ENCODE data around the gene B4GALNT3. TPM values are rescaled to one million over a fixed set of nuclear protein-coding genes. Genes with fewer than 3 reads are reported as not detected.

Gene B4GALNT3
- total RNA-seq, 1 experiment from 2014 or later: 15.5 TPM

DNA sequence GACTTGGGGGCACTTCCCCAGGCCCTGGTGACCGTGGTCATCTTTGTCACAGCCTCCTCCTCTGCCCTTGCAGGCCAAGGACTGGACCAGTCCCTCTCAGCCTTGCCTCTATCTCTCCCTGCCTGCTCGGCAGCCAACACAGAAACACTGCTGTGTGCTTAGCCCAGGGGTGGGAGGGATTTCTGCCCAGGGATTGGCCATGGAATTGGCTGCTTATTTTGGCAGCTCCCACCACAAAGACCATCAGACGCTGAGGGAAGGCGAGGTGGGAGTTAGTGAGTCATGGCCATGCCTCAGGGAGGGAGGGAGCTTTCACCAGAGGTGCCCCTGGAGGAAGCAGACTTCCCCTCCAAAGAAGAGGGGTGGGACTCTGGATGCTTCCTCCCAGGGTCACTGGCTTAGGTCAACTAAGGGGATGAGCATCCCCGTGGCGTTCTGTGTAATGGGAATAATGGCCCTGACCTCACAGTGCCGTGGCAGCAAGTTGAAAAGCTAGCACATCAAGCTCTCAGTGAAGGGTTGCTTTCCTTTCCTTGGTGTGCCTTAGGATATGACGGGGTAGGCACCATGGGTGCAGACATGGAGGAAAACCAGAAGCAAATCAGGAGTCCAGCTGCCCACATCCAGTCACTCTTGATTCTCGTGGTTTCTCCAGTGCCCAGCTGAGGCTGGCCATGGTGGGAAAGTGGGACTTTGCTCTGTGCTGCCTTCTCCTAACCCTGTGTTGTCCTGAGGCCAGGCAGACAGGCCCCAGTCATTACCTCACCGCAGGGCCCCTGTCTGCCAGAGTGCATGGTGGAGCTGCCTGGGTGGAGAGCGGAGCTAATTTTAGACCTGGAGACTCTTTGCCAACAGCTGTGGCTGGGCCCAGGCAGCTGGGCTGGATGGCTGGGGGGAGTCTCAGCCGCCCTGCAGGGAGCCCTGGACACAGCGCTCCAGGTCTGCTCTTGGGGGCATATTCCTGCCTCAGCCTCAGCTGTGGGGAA lies 21.4 kb downstream of the B4GALNT3 start:
- Histone ChIP-seq H3K36me3 (replicated peaks; ENCODE audit: control insufficient read depth, insufficient read depth, low read length) (no peaks in the 10 kb centered on the region), H3K27me3 (ENCODE audit: control insufficient read depth, insufficient read depth, low read length) (no peaks in the 10 kb centered on the region), H3K4me3 (ENCODE audit: insufficient read depth, low read depth, low read length) (no peak overlapping the region)
- DNase-seq: no peak

DNA sequence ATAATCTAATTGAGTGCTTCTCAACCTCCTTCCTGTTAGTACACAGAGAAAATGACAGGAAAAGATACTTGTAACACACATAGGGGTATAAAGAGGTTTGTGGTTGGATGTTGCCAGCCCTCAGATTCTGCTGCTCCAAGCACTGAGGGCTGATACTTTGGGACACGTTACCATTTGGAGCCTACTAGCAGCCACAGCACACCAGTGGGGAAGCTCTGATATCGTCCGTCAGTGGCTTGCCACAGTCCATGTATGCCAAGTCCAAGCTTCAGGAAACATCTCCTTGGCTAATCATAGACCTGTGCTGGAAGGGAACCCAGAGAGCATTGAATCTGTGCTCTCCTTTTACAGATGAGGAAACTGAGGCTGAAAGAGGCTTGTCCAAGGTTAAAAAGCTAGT lies 22.3 kb downstream of the B4GALNT3 start:
- no peaks in the 10 kb centered on the region for H3K36me3 ChIP-seq (replicated peaks; ENCODE audit: control insufficient read depth, insufficient read depth, low read length)
- no peak overlapping the region for H3K4me3 ChIP-seq (ENCODE audit: insufficient read depth, low read depth, low read length)
- DNase-seq: no peak
- no peaks in the 10 kb centered on the region for H3K27me3 ChIP-seq (ENCODE audit: control insufficient read depth, insufficient read depth, low read length)

DNA sequence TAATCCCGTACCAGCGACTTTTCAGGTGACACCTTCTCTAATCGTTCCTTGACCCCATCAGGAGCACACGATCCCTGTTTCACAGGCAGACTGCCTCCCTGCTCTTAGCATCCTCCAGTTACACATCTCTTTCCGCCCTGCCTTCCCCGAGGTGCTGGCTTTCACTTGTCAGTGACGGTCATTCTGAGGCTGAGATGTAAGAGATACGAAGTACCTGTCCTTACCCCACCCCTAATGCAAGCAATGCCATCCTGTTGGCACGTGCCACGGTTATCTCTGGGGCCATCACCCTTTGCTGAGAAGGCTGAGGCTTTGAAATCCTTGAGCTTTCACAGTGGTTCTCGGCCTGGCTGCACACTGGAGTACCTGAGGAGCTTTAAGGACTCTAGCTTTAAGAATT lies 24.4 kb downstream of the B4GALNT3 start:
- H3K27me3 ChIP-seq (ENCODE audit: control insufficient read depth, insufficient read depth, low read length): no peaks in the 10 kb centered on the region
- no peaks in the 10 kb centered on the region for H3K36me3 ChIP-seq (replicated peaks; ENCODE audit: control insufficient read depth, insufficient read depth, low read length)
- H3K4me3 ChIP-seq (ENCODE audit: insufficient read depth, low read depth, low read length): no peak overlapping the region
- no peak for DNase-seq

DNA sequence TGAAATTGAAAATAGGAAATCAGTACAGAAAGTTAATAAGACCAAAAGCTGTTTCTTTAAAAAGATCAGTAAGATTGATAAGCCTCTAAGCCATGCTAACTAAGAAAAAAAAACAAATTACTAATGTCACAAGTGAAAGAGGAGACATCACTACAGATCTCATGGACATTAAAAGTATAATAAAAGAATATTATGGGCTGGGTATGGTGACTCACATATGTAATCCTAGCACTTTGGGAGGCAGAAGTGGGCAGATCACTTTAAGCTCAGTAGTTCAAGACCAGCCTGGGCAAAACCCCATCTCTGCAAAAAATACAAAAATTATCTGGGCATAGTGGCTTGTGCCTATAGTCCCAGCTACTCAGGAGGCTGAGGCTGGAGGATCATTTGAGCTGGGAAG lies 30.5 kb downstream of the B4GALNT3 start:
- no peaks in the 10 kb centered on the region for H3K27me3 ChIP-seq (ENCODE audit: control insufficient read depth, insufficient read depth, low read length)
- no peaks in the 10 kb centered on the region for H3K36me3 ChIP-seq (replicated peaks; ENCODE audit: control insufficient read depth, insufficient read depth, low read length)
- no peak for DNase-seq
- H3K4me3 ChIP-seq (ENCODE audit: insufficient read depth, low read depth, low read length): no peak overlapping the region

DNA sequence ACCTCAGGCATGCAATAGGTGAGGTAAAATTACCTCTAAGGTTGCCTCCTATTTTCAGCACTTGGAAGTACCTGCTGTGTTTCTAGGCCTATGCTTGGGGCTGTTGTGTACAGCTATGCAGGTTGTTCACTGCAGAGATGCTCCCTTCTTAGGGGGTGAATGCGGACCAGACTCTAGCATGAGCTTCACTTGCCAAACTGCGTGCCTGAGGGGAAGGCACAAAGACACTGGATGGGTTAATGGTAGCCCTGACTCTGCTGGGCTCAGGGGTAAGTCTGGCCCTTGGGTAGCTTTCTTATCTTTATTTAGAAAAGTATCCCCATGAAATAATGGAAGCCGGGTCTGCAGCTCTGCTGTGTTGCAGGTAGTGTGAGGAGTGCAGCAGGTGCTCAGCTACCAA lies 35.7 kb downstream of the B4GALNT3 start:
- DNase-seq: no peak
- Histone ChIP-seq H3K36me3 (replicated peaks; ENCODE audit: control insufficient read depth, insufficient read depth, low read length) (no peaks in the 10 kb centered on the region), H3K4me3 (ENCODE audit: insufficient read depth, low read depth, low read length) (no peak overlapping the region), H3K27me3 (ENCODE audit: control insufficient read depth, insufficient read depth, low read length) (no peaks in the 10 kb centered on the region)

DNA sequence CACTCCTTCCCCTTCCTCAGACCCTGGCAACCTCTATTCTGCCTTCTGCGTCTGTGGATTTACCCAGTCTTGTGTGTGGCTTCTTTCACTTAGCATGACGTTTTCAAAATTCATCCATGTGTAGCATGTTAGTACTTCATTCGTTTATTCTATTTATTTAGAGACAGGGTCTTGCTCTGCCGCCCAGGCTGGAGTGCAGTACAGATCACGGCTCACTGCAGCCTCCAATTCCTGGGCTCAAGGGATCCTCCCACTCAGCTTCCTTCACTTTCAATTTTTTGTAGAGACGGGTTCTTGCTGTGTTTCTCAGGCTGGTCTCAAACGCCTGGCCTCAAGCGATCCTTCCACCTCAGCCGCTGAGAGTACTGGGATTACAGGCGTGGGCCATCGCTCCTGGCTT lies 37.0 kb downstream of the B4GALNT3 start:
- no peak for DNase-seq
- no peaks in the 10 kb centered on the region for H3K36me3 ChIP-seq (replicated peaks; ENCODE audit: control insufficient read depth, insufficient read depth, low read length)
- no peaks in the 10 kb centered on the region for H3K27me3 ChIP-seq (ENCODE audit: control insufficient read depth, insufficient read depth, low read length)
- no peak overlapping the region for H3K4me3 ChIP-seq (ENCODE audit: insufficient read depth, low read depth, low read length)

DNA sequence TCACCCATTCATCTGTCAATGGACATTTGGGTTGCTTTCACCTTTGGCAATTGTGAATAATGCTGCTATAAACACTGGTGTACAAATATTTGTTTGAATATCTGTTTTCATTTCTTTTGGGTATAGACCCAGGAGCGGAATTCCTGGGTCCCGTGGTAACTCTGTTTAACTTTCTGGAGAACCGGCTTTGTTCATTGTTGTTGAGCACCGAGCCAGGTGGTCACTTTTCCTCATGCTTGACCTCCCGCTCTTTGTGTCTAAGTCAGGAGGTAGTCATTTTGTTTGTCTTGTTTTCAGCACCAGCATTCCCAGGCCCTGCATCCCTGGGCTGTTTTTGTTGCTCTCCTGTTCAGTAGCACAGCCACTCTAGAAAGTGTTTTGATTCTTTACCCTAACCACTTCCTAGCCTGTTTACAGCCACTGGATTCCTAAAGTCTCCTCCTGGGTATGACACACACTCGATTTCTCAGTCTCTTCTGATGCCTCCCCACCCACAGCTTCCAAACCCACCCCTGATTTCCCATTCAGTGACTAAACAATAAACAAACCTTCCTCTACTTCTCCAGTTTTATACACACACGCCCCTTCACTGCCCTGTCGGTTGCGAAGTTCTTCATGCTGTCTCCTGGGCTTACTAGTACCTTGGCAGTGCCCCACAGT lies 37.9 kb downstream of the B4GALNT3 start:
- DNase-seq: no peak
- Histone ChIP-seq H3K36me3 (replicated peaks; ENCODE audit: control insufficient read depth, insufficient read depth, low read length) (no peaks in the 10 kb centered on the region), H3K27me3 (ENCODE audit: control insufficient read depth, insufficient read depth, low read length) (no peaks in the 10 kb centered on the region), H3K4me3 (ENCODE audit: insufficient read depth, low read depth, low read length) (no peak overlapping the region)

DNA sequence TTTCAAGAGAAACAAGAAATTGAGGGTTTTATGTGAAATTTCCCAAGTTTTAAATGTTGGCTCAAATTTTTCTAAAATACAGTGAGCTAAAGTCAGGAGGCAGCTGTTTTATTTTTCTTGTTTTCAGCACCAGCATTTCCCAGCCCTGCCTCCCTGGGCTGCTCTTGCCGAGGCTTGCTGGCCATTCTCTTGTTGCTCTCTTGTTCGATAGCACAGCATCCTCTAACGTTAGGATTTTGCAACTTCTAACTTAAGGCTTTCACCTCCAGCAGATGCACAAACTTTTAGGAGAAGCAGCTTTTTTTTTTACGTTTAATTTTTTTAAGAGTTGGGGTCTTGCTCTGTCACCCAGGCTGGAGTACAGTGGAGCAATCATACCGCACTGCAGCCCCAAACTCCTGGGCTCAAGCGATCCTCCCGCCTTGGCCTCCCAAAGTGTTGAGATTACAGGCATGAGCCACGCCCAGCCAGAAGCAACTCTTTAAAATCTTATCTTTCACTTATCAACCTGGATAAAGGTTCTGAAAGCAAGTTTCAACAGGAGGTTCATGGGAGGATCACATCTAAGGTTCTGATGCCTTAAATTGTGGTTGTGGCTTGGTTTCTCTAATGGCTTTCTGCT lies 40.2 kb downstream of the B4GALNT3 start:
- Histone ChIP-seq H3K27me3 (ENCODE audit: control insufficient read depth, insufficient read depth, low read length) (no peaks in the 10 kb centered on the region), H3K36me3 (replicated peaks; ENCODE audit: control insufficient read depth, insufficient read depth, low read length) (no peaks in the 10 kb centered on the region), H3K4me3 (ENCODE audit: insufficient read depth, low read depth, low read length) (no peak overlapping the region)
- peak; percentile 3 for DNase-seq

DNA sequence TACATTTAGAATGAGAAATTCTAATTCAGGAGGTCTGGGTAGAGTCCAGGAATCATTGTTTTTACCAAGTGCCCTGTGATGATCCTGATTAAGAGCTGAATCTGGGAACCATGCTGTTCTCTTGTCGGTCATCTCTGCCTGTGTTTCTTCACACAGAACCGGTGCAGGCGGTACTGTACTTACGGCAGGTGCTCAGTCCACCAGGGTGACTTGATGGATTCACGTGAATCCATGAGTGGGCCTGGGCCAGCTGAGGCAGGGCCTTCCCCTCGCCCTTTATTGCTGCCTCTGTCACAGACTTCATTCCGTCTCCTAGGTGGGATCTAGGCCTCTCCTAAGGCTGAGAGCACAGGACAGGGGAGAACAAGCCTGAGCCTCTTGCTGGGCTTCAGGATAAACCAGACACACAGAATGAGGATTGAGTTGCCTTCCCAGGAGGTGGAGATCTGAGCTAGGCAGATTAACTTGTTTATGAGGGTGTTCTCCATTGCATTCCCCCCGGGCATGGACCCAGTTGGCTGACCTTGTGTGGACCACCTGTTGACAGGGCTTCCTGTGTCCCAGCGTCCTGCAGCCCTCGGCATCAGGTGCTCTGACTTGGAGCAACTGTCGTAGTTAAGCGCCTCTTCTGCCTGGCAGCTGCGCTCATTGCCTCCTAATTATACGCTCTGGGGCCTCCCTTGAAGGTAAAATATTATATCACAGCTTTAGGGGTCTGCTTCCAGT lies 42.1 kb downstream of the B4GALNT3 start:
- no peaks in the 10 kb centered on the region for H3K36me3 ChIP-seq (replicated peaks; ENCODE audit: control insufficient read depth, insufficient read depth, low read length)

DNA sequence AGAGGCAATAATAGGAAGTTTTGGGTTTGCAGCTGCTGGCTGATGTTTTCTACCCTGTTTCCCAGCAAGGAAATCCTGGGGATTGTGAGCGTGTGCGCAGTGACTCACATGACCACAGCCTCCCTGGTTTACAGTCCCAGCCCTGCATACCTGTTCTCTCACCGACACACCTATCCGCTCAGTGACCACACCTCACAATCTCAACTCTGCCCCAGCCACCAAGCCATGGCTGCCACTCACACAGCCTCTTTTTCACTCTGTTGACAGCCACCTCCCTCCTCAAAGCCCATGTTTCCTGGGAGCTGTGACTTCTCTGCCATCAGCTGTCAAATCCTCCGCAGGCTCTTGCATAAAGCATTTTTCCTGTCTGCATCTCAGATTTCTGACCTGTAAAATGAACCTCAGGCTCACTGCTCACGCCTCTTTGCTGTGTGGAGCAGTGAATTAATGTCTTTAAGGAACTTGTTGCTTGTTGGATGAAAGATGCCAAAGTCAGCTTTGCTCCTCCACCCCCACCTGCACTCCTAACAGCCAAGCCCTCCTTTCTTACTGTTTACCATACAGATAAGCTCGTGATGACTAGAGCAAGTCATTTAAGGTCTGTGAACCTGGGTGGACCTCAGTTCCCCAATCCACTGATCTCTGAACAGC lies 43.5 kb downstream of the B4GALNT3 start:
- no peaks in the 10 kb centered on the region for H3K36me3 ChIP-seq (replicated peaks; ENCODE audit: control insufficient read depth, insufficient read depth, low read length)
- H3K4me3 ChIP-seq (ENCODE audit: insufficient read depth, low read depth, low read length): no peak overlapping the region
- no peaks in the 10 kb centered on the region for H3K27me3 ChIP-seq (ENCODE audit: control insufficient read depth, insufficient read depth, low read length)
- peak; percentile 32 for DNase-seq

More for the DNA sequence above, 42.1 kb downstream of the B4GALNT3 start:
- peak; percentile 22 for DNase-seq
- no peaks in the 10 kb centered on the region for H3K27me3 ChIP-seq (ENCODE audit: control insufficient read depth, insufficient read depth, low read length)
- no peak overlapping the region for H3K4me3 ChIP-seq (ENCODE audit: insufficient read depth, low read depth, low read length)

DNA sequence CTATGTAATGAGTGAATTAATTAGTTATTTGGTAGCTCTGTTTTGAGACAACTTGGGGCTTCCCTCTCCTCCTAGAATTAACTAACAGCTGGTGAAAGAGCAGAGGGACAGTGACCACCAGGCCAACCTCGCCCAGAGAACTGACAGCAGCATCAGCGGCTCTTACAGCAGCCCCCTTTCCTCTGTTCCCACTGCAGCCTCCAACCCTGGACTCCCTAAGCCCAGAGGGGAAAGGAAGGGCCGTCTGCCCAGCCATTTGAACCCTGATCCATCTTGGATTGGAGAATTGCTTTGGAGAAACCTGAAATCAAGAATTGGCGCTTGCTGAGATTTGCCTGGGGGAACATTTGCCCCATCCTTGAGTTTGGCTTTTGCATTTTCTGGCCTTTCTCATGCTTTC lies 45.5 kb downstream of the B4GALNT3 start:
- no peaks in the 10 kb centered on the region for H3K36me3 ChIP-seq (replicated peaks; ENCODE audit: control insufficient read depth, insufficient read depth, low read length)
- no peak overlapping the region for H3K4me3 ChIP-seq (ENCODE audit: insufficient read depth, low read depth, low read length)
- H3K27me3 ChIP-seq (ENCODE audit: control insufficient read depth, insufficient read depth, low read length): no peaks in the 10 kb centered on the region
- DNase-seq: peak; percentile 7

DNA sequence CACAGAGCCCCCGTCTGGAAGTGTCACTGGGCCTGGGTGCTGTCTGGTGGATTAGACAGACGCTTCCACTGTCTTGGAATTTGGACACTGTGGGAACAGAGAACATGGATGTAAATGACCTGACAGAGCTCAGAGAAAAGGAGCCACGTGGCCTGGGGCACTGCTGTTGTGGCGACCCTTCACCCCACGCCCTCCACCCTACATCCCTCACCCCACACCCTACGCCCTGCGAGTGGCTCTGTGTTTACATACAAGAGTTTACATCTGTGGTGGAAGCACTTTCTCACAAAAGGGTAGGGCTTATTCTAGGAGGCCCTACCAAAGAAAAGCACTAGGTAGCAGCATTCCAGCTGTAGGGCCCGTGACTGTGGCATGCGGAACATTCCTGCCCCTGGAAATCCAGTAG lies 47.7 kb downstream of the B4GALNT3 start:
- DNase-seq: peak; percentile 16
- Histone ChIP-seq H3K36me3 (replicated peaks; ENCODE audit: control insufficient read depth, insufficient read depth, low read length) (no peaks in the 10 kb centered on the region), H3K4me3 (ENCODE audit: insufficient read depth, low read depth, low read length) (no peak overlapping the region), H3K27me3 (ENCODE audit: control insufficient read depth, insufficient read depth, low read length) (no peaks in the 10 kb centered on the region)

DNA sequence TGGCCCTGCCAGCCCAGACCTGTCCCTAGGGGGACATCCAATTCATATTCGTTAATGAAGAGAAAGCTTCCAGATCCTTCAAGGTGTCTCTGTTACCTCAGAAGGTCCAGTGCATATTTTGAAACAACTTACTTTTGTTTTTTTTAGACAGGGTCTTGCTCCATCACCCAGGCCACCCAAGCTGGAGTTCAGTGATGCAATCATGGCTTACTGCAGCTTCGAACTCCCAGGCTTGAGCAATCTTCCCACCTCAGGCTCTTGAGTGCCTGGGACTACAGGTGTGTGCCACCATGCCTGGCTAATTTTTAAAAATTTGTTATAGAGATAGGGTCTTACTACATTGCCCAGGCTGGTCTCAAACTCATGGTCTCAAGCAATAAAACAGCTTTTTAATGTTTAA lies 48.4 kb downstream of the B4GALNT3 start:
- DNase-seq: no peak
- Histone ChIP-seq H3K36me3 (replicated peaks; ENCODE audit: control insufficient read depth, insufficient read depth, low read length) (no peaks in the 10 kb centered on the region), H3K4me3 (ENCODE audit: insufficient read depth, low read depth, low read length) (no peak overlapping the region), H3K27me3 (ENCODE audit: control insufficient read depth, insufficient read depth, low read length) (no peaks in the 10 kb centered on the region)

DNA sequence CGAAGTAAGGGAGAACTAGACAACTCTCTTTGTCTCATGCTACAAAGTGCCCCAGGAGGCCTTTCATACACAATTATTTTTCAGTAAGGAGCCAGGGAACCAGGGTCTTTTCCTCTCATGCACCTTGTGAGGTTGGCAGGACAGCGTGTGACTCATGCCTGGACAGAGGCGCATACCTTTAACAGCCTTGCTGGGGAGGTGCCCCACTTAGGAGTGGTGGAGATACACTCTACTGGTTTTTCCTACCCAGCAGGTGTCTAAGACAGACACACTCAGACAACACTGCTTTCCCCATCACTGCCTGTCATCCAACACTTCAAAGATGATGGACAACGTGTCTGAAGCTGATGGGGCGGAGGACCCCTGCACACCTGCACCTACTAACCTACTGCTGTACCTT lies 49.1 kb downstream of the B4GALNT3 start:
- peak; percentile 30 for DNase-seq
- no peak overlapping the region for H3K4me3 ChIP-seq (ENCODE audit: insufficient read depth, low read depth, low read length)

More for the DNA sequence above, 49.1 kb downstream of the B4GALNT3 start:
- Histone ChIP-seq H3K27me3 (ENCODE audit: control insufficient read depth, insufficient read depth, low read length) (no peaks in the 10 kb centered on the region), H3K36me3 (replicated peaks; ENCODE audit: control insufficient read depth, insufficient read depth, low read length) (no peaks in the 10 kb centered on the region)

Data from H7 (cell line).